ENCODE data around the gene MAMSTR.

The MAMSTR gene

GRCh38 chr19:48740164-48740972 lies 20.8 kb upstream of the MAMSTR start, which contains the start of gene RASIP1:
RASIP1 (minus strand) TSS chr19:48740610; CDS start chr19:48740282, 328 bp downstream.
- no peaks in the 10 kb centered on the region for H3K9me3 ChIP-seq
- no peak within 1 kb of the TSS for H3K4me3 ChIP-seq (ENCODE audit: low read depth in 1 of 2, low read length in 1 of 2)
- TF ChIP-seq CTCF (IDR thresholded peaks at IDR 0.05) = no peak
- H3K4me1 ChIP-seq (ENCODE audit: control insufficient read depth in 1 of 2, insufficient read depth in 1 of 2, low read depth in 1 of 2, low read length in 1 of 2) = peaks cover 6 to 11% of the 10 kb centered on the region in 2 experiments
- H3K27me3 ChIP-seq = peaks cover 81% of the 10 kb centered on the region
- no peaks in the 10 kb centered on the region for H3K36me3 ChIP-seq
- no peak within 1 kb of the TSS for H3K27ac ChIP-seq

- H3K27me3 ChIP-seq = peaks cover 73% of the 10 kb centered on the region
- TF ChIP-seq CTCF (IDR thresholded peaks at IDR 0.05) = no peak
- no peak overlapping the region for H3K27ac ChIP-seq
- peaks cover 6 to 11% of the 10 kb centered on the region in 2 experiments for H3K4me1 ChIP-seq (ENCODE audit: control insufficient read depth in 1 of 2, insufficient read depth in 1 of 2, low read depth in 1 of 2, low read length in 1 of 2)
- no peaks in the 10 kb centered on the region for H3K9me3 ChIP-seq
- peak overlapping the region in 1 of 2 experiments; percentile 45 for H3K4me3 ChIP-seq (ENCODE audit: low read depth in 1 of 2, low read length in 1 of 2)
- H3K36me3 ChIP-seq = no peaks in the 10 kb centered on the region
Observed at GRCh38 chr19:48739404-48740163, 20.1 kb upstream of the MAMSTR start.

GRCh38 chr19:48738557-48739403 lies 19.3 kb upstream of the MAMSTR start:
- Histone ChIP-seq H3K9me3 (no peaks in the 10 kb centered on the region), H3K4me1 (ENCODE audit: control insufficient read depth in 1 of 2, insufficient read depth in 1 of 2, low read depth in 1 of 2, low read length in 1 of 2) (peaks cover 6 to 11% of the 10 kb centered on the region in 2 experiments), H3K27ac (no peak overlapping the region), H3K36me3 (no peaks in the 10 kb centered on the region), H3K27me3 (peaks cover 66% of the 10 kb centered on the region), H3K4me3 (ENCODE audit: low read depth in 1 of 2, low read length in 1 of 2) (peak overlapping the region; percentile 40 to 45)
- no peak for TF ChIP-seq CTCF (IDR thresholded peaks at IDR 0.05)

- no peak overlapping the region for H3K27ac ChIP-seq
- no peak overlapping the region for H3K4me3 ChIP-seq (ENCODE audit: low read depth in 1 of 2, low read length in 1 of 2)
- H3K36me3 ChIP-seq = no peaks in the 10 kb centered on the region
- H3K4me1 ChIP-seq (ENCODE audit: control insufficient read depth in 1 of 2, insufficient read depth in 1 of 2, low read depth in 1 of 2, low read length in 1 of 2) = peaks cover 6 to 11% of the 10 kb centered on the region in 2 experiments
- H3K27me3 ChIP-seq = peaks cover 57% of the 10 kb centered on the region
- TF ChIP-seq CTCF (IDR thresholded peaks at IDR 0.05) = no peak
- no peaks in the 10 kb centered on the region for H3K9me3 ChIP-seq
Observed at GRCh38 chr19:48737360-48737998, 18.0 kb upstream of the MAMSTR start.
